CD4-positive, alpha-beta memory T cell (primary cell): ENCODE data around the gene MEGF9. TPM values are rescaled to one million over a fixed set of nuclear protein-coding genes. Genes with fewer than 3 reads are reported as not detected.
"Not testable (repeated sequence)": the region's sequence is repeated elsewhere in the genome, so short reads cannot be mapped to it uniquely, and the experiment has no call there.

Experiments used
- CTCF ChIA-PET: fragments of 350-600 bp; sonication (Branson Sonifier 250); formaldehyde crosslinking; loops from one replicate; lab custom pipeline; 2021; ENCODE audit warnings: inconsistent platforms; ENCODE audit not compliant: partially characterized antibody; lab: Charles Lee
- POLR2A ChIA-PET: fragments of 350-600 bp; sonication (Branson Sonifier 250); formaldehyde crosslinking; loops from one replicate; lab custom pipeline; 2021; ENCODE audit not compliant: partially characterized antibody; lab: Charles Lee
- DNase-seq, 5 donors: peaks; one replicate each; pipeline versions ENCODE4 v3.0.0 to v3.0.0-alpha.2; 2020 to 2022; ENCODE audit warnings: mixed read lengths in 1 of 5
- H3K27ac ChIP-seq: one replicate; pipeline ENCODE4 v1.7.0; 2013; ENCODE audit warnings: low read depth, low read length
- H3K27me3 ChIP-seq: 2 replicates; pipeline ENCODE4 v1.7.0; 2013; ENCODE audit warnings: mild to moderate bottlenecking, low read length, moderate library complexity; ENCODE audit not compliant: insufficient read depth
- H3K36me3 ChIP-seq: 2 replicates; pipeline ENCODE4 v1.7.0; 2013; ENCODE audit warnings: mild to moderate bottlenecking, low read length, moderate library complexity; ENCODE audit not compliant: insufficient read depth
- H3K4me1 ChIP-seq: 2 replicates; pipeline ENCODE4 v1.7.0; 2013; ENCODE audit warnings: mild to moderate bottlenecking, low read length, moderate library complexity; ENCODE audit not compliant: insufficient read depth
- H3K4me3 ChIP-seq, 2 donors: one replicate each; pipeline ENCODE4 v1.7.0; 2013; ENCODE audit warnings: low read length in 2 of 2, mild to moderate bottlenecking in 1 of 2
- H3K9me3 ChIP-seq, 2 donors: one replicate each; pipeline ENCODE4 v1.7.0; 2013; ENCODE audit warnings: low read length in 2 of 2, control low read depth in 1 of 2; ENCODE audit not compliant: control insufficient read depth in 1 of 2
- H3K27ac Mint-ChIP-seq, 7 donors: one replicate each; pipeline ENCODE4 v1.8.0; 2020 to 2021; ENCODE audit warnings: mixed read lengths in 7 of 7, mild to moderate bottlenecking in 6 of 7, inconsistent platforms in 3 of 7, moderate library complexity in 3 of 7
- H3K27me3 Mint-ChIP-seq, 2 donors: one replicate each; pipeline ENCODE4 v1.8.0; 2020 to 2021; ENCODE audit warnings: mixed read lengths in 2 of 2
- H3K36me3 Mint-ChIP-seq, 2 donors: one replicate each; pipeline ENCODE4 v1.8.0; 2020 to 2021; ENCODE audit warnings: mixed read lengths in 2 of 2, inconsistent platforms in 1 of 2, mild to moderate bottlenecking in 1 of 2
- H3K4me1 Mint-ChIP-seq, 4 donors: one replicate each; pipeline ENCODE4 v1.8.0; 2020 to 2021; ENCODE audit warnings: mixed read lengths in 4 of 4, mild to moderate bottlenecking in 1 of 4
- H3K4me3 Mint-ChIP-seq, 8 donors: one replicate each; pipeline ENCODE4 v1.8.0; 2020 to 2021; ENCODE audit warnings: mixed read lengths in 8 of 8, mild to moderate bottlenecking in 7 of 8, moderate library complexity in 6 of 8, inconsistent platforms in 3 of 8
- H3K9me3 Mint-ChIP-seq, 8 donors: one replicate each; pipeline ENCODE4 v1.8.0; 2020 to 2021; ENCODE audit warnings: mixed read lengths in 8 of 8, mild to moderate bottlenecking in 5 of 8, inconsistent platforms in 3 of 8, moderate library complexity in 1 of 8
- intact Hi-C: fragments of 100-400 bp; cut with micrococcal nuclease; formaldehyde crosslinking; loops from one replicate; pipeline ENCODE4 v1.15.1; 2023
- polyA plus RNA-seq, 2 donors: library from polyadenylated mRNA; unstranded; fragments of 300-500 nt; fragmentation: Illumina TruSeq; gene quantifications; one replicate each; pipeline ENCODE4 v1.2.3, GENCODE V29; 2021
- total RNA-seq, 2 experiments: library from RNA; stranded (reverse); gene quantifications; one replicate each; pipeline ENCODE4 v1.2.3, GENCODE V29; 2021

The MEGF9 gene
- total and polyA plus RNA-seq, 4 experiments from 2014 or later = 5.9 to 14.9 (median 10.5) TPM

- Mint-ChIP-seq H3K27ac (no peak overlapping the region), H3K4me1 (peaks cover 0 to 11% (median 8%) of the 10 kb centered on the region in 4 donors), H3K9me3 (no peaks in the 10 kb centered on the region), H3K4me3 (no peak overlapping the region), H3K36me3 (peaks cover 4 to 6% of the 10 kb centered on the region in 2 donors), H3K27me3 (no peaks in the 10 kb centered on the region)
- no peaks in the 10 kb centered on the region for H3K27me3 ChIP-seq
- H3K36me3 ChIP-seq = no peaks in the 10 kb centered on the region
- H3K27ac ChIP-seq = no peak overlapping the region
- DNase-seq = no peak
- intact Hi-C loops = no loop called here
- POLR2A ChIA-PET = no interaction called here
- CTCF ChIA-PET = no interaction called here
- H3K4me3 ChIP-seq = no peak overlapping the region
- H3K9me3 ChIP-seq = no peaks in the 10 kb centered on the region
- H3K4me1 ChIP-seq = no peaks in the 10 kb centered on the region
Observed at GRCh38 chr9:120650352-120650751, 63.9 kb downstream of the MEGF9 start.

- intact Hi-C loops = no loop called here
- H3K27me3 Mint-ChIP-seq = no peaks in the 10 kb centered on the region
- H3K36me3 Mint-ChIP-seq = peaks cover 6 to 15% of the 10 kb centered on the region in 2 donors
- no peak for DNase-seq
- Histone ChIP-seq H3K27ac (no peak overlapping the region), H3K36me3 (no peaks in the 10 kb centered on the region), H3K4me3 (no peak overlapping the region), H3K27me3 (no peaks in the 10 kb centered on the region), H3K9me3 (no peaks in the 10 kb centered on the region), H3K4me1 (no peaks in the 10 kb centered on the region)
- H3K9me3 Mint-ChIP-seq = no peaks in the 10 kb centered on the region
- no peak overlapping the region for H3K27ac Mint-ChIP-seq
- H3K4me1 Mint-ChIP-seq = peaks cover 0 to 11% (median 7%) of the 10 kb centered on the region in 4 donors
- CTCF ChIA-PET = no interaction called here
- H3K4me3 Mint-ChIP-seq = no peak overlapping the region
- POLR2A ChIA-PET = no interaction called here
Observed at GRCh38 chr9:120648581-120649197, 65.6 kb downstream of the MEGF9 start.

- Mint-ChIP-seq H3K9me3 (no peaks in the 10 kb centered on the region), H3K4me3 (no peak overlapping the region), H3K27ac (no peak overlapping the region), H3K27me3 (no peaks in the 10 kb centered on the region), H3K4me1 (peaks cover 0 to 11% (median 5%) of the 10 kb centered on the region in 4 donors), H3K36me3 (peaks cover 9 to 26% of the 10 kb centered on the region in 2 donors)
- POLR2A ChIA-PET = no interaction called here
- H3K4me3 ChIP-seq = no peak overlapping the region
- no peaks in the 10 kb centered on the region for H3K9me3 ChIP-seq
- no peaks in the 10 kb centered on the region for H3K36me3 ChIP-seq
- no peak for DNase-seq
- H3K27ac ChIP-seq = no peak overlapping the region
- no peaks in the 10 kb centered on the region for H3K27me3 ChIP-seq
- no peaks in the 10 kb centered on the region for H3K4me1 ChIP-seq
- CTCF ChIA-PET = no interaction called here
- intact Hi-C loops = no loop called here
Observed at GRCh38 chr9:120646948-120647347, 67.3 kb downstream of the MEGF9 start.

DNA sequence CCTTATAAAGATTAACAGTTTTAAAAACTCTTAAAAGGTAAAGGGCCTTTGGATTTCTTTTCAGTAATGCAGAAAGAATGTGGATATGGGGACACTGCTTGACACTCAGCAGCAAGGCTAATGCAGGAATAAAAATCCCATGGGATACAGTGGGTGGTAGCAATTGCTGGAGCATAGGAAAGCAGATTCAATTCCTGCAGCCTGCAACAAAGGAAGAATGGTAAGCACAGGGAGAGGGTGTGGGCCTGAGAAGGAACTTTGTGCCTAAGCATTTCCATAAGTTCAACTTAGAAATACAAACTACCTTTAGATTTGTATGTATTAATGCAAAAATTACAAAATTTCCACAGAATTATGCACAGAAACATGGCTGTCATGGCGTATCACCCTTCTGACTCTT is 68.5 kb downstream of the MEGF9 start:
- CTCF ChIA-PET = no interaction called here
- Histone ChIP-seq H3K4me3 (no peak overlapping the region), H3K27ac (no peak overlapping the region), H3K36me3 (no peaks in the 10 kb centered on the region), H3K4me1 (no peaks in the 10 kb centered on the region), H3K9me3 (no peaks in the 10 kb centered on the region), H3K27me3 (no peaks in the 10 kb centered on the region)
- Mint-ChIP-seq H3K9me3 (peaks cover 0 to 4% (median 0%) of the 10 kb centered on the region in 8 donors), H3K4me1 (peaks cover 0 to 11% (median 5%) of the 10 kb centered on the region in 4 donors), H3K36me3 (peaks cover 17 to 35% of the 10 kb centered on the region in 2 donors), H3K27ac (no peak overlapping the region), H3K27me3 (no peaks in the 10 kb centered on the region), H3K4me3 (no peak overlapping the region)
- no peak for DNase-seq
- intact Hi-C loops = no loop called here
- POLR2A ChIA-PET = no interaction called here

DNA sequence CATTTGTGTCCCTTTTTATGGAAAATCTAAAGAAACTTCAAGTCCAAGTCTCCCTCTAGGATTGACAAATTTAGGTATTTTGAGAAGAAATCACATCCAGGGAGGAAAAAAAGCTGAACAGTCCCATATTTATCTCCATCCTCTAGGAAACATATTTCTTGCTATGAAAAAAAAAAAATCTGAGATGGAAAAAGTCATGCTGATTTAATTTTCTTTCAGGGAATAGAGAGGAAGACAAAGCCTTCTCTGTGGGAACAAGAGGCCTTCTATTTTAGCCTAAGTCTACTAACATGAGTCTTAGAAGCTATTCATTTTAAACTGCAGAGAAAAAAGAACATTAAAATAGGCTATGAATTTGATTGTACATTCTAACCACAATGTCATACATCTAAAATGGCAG is 71.2 kb downstream of the MEGF9 start:
- H3K36me3 Mint-ChIP-seq = peaks cover 16 to 32% of the 10 kb centered on the region in 2 donors
- Histone ChIP-seq H3K27me3 (no peaks in the 10 kb centered on the region), H3K27ac (no peak overlapping the region), H3K4me1 (no peaks in the 10 kb centered on the region), H3K4me3 (no peak overlapping the region), H3K36me3 (no peaks in the 10 kb centered on the region), H3K9me3 (no peaks in the 10 kb centered on the region)
- CTCF ChIA-PET = interaction anchor here (0.8 kb wide), 1 partner anchor 430 kb away, joined by 3 read pairs; no protein-coding TSS in a partner anchor
- H3K27ac Mint-ChIP-seq = no peak overlapping the region
- no peak overlapping the region for H3K4me3 Mint-ChIP-seq
- no peaks in the 10 kb centered on the region for H3K27me3 Mint-ChIP-seq
- POLR2A ChIA-PET = interaction anchor here (0.6 to 1.0 kb wide), 2 partner anchors 74 to 100 kb away, joined by 3 read pairs; no protein-coding TSS in a partner anchor
- intact Hi-C loops = no loop called here
- H3K4me1 Mint-ChIP-seq = peaks cover 0 to 5% (median 3%) of the 10 kb centered on the region in 4 donors
- peaks cover 0 to 4% (median 0%) of the 10 kb centered on the region in 8 donors for H3K9me3 Mint-ChIP-seq
- no peak for DNase-seq

GRCh38 chr9:120642129-120642770 is 72.0 kb downstream of the MEGF9 start:
- intact Hi-C loops = no loop called here
- H3K36me3 ChIP-seq = no peaks in the 10 kb centered on the region

DNA sequence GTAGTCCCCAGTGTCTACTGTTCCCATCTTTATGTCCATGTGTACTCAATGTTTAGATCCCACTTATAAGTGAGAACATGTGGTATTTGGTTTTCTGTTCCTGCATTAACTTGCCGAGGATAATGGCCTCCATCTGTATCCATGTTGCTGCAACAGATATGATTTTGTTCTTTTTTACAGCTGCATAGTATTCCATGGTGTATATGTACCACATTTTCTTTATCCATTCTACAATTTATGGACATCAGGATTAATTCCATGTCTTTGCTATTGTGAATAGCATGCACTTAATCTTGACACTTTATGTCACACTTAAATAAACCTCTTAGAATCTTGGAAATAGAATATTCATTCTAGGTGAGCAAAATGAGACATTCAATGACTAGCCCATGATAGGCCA is 73.4 kb downstream of the MEGF9 start:
- DNase-seq, H3K27ac Mint-ChIP-seq, POLR2A ChIA-PET, H3K4me1 Mint-ChIP-seq, intact Hi-C loops, H3K27me3 ChIP-seq, H3K27me3 Mint-ChIP-seq, H3K9me3 Mint-ChIP-seq, H3K9me3 ChIP-seq, H3K27ac ChIP-seq, H3K4me1 ChIP-seq, H3K4me3 ChIP-seq, H3K36me3 ChIP-seq, CTCF ChIA-PET, H3K4me3 Mint-ChIP-seq: not testable (repeated sequence)
- H3K36me3 Mint-ChIP-seq = peaks cover 16 to 36% of the 10 kb centered on the region in 2 donors

More at GRCh38 chr9:120642129-120642770, 72.0 kb downstream of the MEGF9 start:
- Mint-ChIP-seq H3K36me3 (peaks cover 16 to 30% of the 10 kb centered on the region in 2 donors), H3K4me3 (no peak overlapping the region), H3K27me3 (no peaks in the 10 kb centered on the region), H3K4me1 (peaks cover 0 to 5% (median 3%) of the 10 kb centered on the region in 4 donors), H3K27ac (no peak overlapping the region), H3K9me3 (peaks cover 0 to 4% (median 0%) of the 10 kb centered on the region in 8 donors)
- Histone ChIP-seq H3K4me3 (no peak overlapping the region), H3K9me3 (no peaks in the 10 kb centered on the region), H3K27me3 (no peaks in the 10 kb centered on the region), H3K27ac (no peak overlapping the region), H3K4me1 (no peaks in the 10 kb centered on the region)
- ChIA-PET CTCF (interaction anchor here (0.8 kb wide), 1 partner anchor 431 kb away, joined by 3 read pairs; no protein-coding TSS in a partner anchor), POLR2A (no interaction called here)
- no peak for DNase-seq
